GM15510 (cell line): Measurements from ENCODE around the gene POLL.

Source experiments
- POLR2A ChIP-seq: IDR thresholded peaks from 3 replicates; pipeline ENCODE4 v1.6.1; 2011; ENCODE audit warnings: borderline replicate concordance; ENCODE audit not compliant: insufficient read length; ENCODE audit errors: extremely low read depth

POLL gene

GRCh38 chr10:101580486-101581399, 7.3 kb downstream of the POLL start:
- no peak for TF ChIP-seq POLR2A

GRCh38 chr10:101579516-101579870, 8.6 kb downstream of the POLL start:
- no peak for TF ChIP-seq POLR2A

- no peak for TF ChIP-seq POLR2A
Measured at GRCh38 chr10:101578803-101579515, 9.1 kb downstream of the POLL start.

- no peak for TF ChIP-seq POLR2A
Measured at GRCh38 chr10:101578192-101578591, 9.9 kb downstream of the POLL start.

- TF ChIP-seq POLR2A, result no peak
Measured at GRCh38 chr10:101577121-101577871, 10.8 kb downstream of the POLL start.

- TF ChIP-seq POLR2A, result no peak
Measured at GRCh38 chr10:101576211-101576863, 11.7 kb downstream of the POLL start.

GRCh38 chr10:101575580-101576210, 12.4 kb downstream of the POLL start:
- no peak for TF ChIP-seq POLR2A

GRCh38 chr10:101575091-101575490, 13.0 kb downstream of the POLL start:
- no peak for TF ChIP-seq POLR2A

GRCh38 chr10:101573885-101574753, 13.9 kb downstream of the POLL start:
- TF ChIP-seq POLR2A, result no peak

GRCh38 chr10:101572785-101573184, 15.3 kb downstream of the POLL start:
- TF ChIP-seq POLR2A, result no peak

- no peak for TF ChIP-seq POLR2A
Measured at GRCh38 chr10:101572126-101572525, 15.9 kb downstream of the POLL start.

- TF ChIP-seq POLR2A, result no peak
Measured at GRCh38 chr10:101571271-101571925, 16.7 kb downstream of the POLL start.
